Fibroblast of lung (primary cell): Measurements from ENCODE around the gene CCDC127.
"Not testable (repeated sequence)": the region's sequence is repeated elsewhere in the genome, so short reads cannot be mapped to it uniquely, and the experiment has no call there.

ENCODE experiments used
- CTCF ChIP-seq, 2 donors: IDR thresholded peaks in 1 of 2; conservative IDR thresholded peaks in 1 of 2; 1 replicate in 1 of 2; 2 replicates in 1 of 2; pipeline ENCODE4 v1.5.1; 2011 to 2012; ENCODE audit warnings: low read length in 2 of 2, control low read depth in 1 of 2, inconsistent platforms in 1 of 2, low read depth in 1 of 2, mild to moderate bottlenecking in 1 of 2
- EZH2 ChIP-seq: IDR thresholded peaks from 2 replicates; pipeline ENCODE4 v1.5.1; 2012; ENCODE audit warnings: low read length, control low read depth, mild to moderate bottlenecking; ENCODE audit errors: missing control alignments

GRCh38 chr5:164783-165182, 53.2 kb downstream of the CCDC127 start:
- not testable (repeated sequence) for TF ChIP-seq CTCF (conservative IDR thresholded peaks at IDR 0.05 in 1 of 2, IDR thresholded peaks at IDR 0.05 in 1 of 2; ENCODE audit: low read depth in 1 of 2, low read length in 2 of 2); EZH2
